Measurements from ENCODE around the gene PNMA6E. TPM values are rescaled to one million over a fixed set of nuclear protein-coding genes. Genes with fewer than 3 reads are reported as not detected.
"Not testable (repeated sequence)": the region's sequence is repeated elsewhere in the genome, so short reads cannot be mapped to it uniquely, and the experiment has no call there.

Gene PNMA6E
- total RNA-seq, 1 donor = not detected

- Histone ChIP-seq H2AFZ (ENCODE audit: low read length) (no peak overlapping the region), H3K27me3 (ENCODE audit: insufficient read depth, low read length) (peaks cover 3% of the 10 kb centered on the region), H3K9me3 (ENCODE audit: low read depth, low read length) (no peaks in the 10 kb centered on the region), H3K27ac (ENCODE audit: low read depth, low read length) (no peak overlapping the region), H3K4me2 (ENCODE audit: insufficient read depth, low read length) (no peak overlapping the region), H3K79me2 (ENCODE audit: insufficient read depth, low read length) (no peaks in the 10 kb centered on the region), H3K36me3 (ENCODE audit: insufficient read depth, low read length) (no peaks in the 10 kb centered on the region), H3K4me3 (ENCODE audit: insufficient read depth, low read length) (no peak overlapping the region), H3K4me1 (ENCODE audit: insufficient read depth, low read length) (no peaks in the 10 kb centered on the region), H4K20me1 (ENCODE audit: insufficient read depth, low read length) (no peaks in the 10 kb centered on the region)
- peak; percentile 57 for DNase-seq (ENCODE audit: insufficient read length, low spot score, missing footprints)
- no peak for TF ChIP-seq CTCF (IDR thresholded peaks at IDR 0.05; ENCODE audit: extremely low read depth, low read depth, low read length)
Measured at GRCh38 chrX:153405426-153405825, 4.3 kb upstream of the PNMA6E start.

GRCh38 chrX:153404333-153404732 lies 3.2 kb upstream of the PNMA6E start:
- not testable (repeated sequence) for H3K4me3 ChIP-seq (ENCODE audit: insufficient read depth, low read length); H2AFZ ChIP-seq (ENCODE audit: low read length); H3K27ac ChIP-seq (ENCODE audit: low read depth, low read length); H3K36me3 ChIP-seq (ENCODE audit: insufficient read depth, low read length); H4K20me1 ChIP-seq (ENCODE audit: insufficient read depth, low read length); H3K4me1 ChIP-seq (ENCODE audit: insufficient read depth, low read length); H3K4me2 ChIP-seq (ENCODE audit: insufficient read depth, low read length); H3K27me3 ChIP-seq (ENCODE audit: insufficient read depth, low read length); H3K79me2 ChIP-seq (ENCODE audit: insufficient read depth, low read length); H3K9me3 ChIP-seq (ENCODE audit: low read depth, low read length)
- peak; percentile 29 for DNase-seq (ENCODE audit: insufficient read length, low spot score, missing footprints)

DNA sequence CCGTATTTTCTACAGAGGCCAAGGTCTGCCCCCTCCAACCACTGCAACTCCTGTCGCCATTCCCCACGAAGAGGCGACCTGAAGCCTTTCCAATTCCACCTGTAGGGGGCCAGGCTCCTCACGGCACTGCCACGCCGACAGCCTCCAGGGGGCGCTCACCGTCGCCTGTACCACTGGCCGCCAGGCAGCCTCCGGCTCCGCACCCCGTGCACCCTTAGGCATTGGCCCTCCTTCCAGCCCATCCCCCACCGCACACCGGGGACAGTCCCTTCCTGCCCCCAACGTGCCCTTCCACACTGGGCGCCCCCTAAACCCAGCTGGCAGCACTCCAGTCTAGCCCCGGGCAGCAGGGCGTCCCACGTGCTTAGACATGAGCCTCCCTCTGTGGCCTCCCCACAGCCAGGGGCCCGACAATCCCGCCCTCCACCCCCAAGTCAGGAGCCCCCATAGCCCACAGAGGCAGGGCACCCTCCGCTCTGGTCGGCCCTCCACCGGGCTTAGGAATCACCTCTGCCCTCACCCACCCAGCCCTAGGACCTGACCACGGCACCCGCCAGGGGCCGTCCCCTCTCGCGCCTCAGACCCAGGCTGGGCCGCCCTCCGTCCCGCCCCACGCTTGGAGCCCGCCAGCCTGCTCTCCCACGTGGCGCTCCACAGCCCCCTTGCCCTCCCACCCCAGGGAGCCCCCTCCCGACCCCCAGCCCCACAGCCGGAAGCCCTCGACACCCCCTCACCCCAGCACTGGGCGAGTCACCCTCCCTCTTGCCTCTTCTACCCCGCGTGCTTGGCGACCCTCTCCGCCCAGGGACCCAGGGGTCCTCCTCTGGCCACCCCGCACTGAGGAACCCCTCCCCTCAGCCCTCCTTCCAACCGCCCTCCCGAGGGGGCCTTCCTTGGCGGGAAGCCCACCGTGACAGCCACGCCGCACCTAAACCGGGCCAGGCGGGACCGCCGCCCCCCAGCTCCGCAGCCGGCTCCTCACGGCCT lies 711 bp downstream of the PNMA6E start:
- no peaks in the 10 kb centered on the region for H4K20me1 ChIP-seq (ENCODE audit: insufficient read depth, low read length)
- H3K9me3 ChIP-seq (ENCODE audit: low read depth, low read length) = no peaks in the 10 kb centered on the region
- H3K36me3 ChIP-seq (ENCODE audit: insufficient read depth, low read length) = no peaks in the 10 kb centered on the region
- H3K4me3 ChIP-seq (ENCODE audit: insufficient read depth, low read length) = no peak overlapping the region
- peak; percentile 52 for TF ChIP-seq CTCF (IDR thresholded peaks at IDR 0.05; ENCODE audit: extremely low read depth, low read depth, low read length)
- no peaks in the 10 kb centered on the region for H3K4me1 ChIP-seq (ENCODE audit: insufficient read depth, low read length)
- no peaks in the 10 kb centered on the region for H3K79me2 ChIP-seq (ENCODE audit: insufficient read depth, low read length)
- no peak overlapping the region for H3K4me2 ChIP-seq (ENCODE audit: insufficient read depth, low read length)
- H2AFZ ChIP-seq (ENCODE audit: low read length) = no peak overlapping the region
- H3K27ac ChIP-seq (ENCODE audit: low read depth, low read length) = no peak overlapping the region
- peak; percentile 94 for DNase-seq (ENCODE audit: insufficient read length, low spot score, missing footprints)
- no peaks in the 10 kb centered on the region for H3K27me3 ChIP-seq (ENCODE audit: insufficient read depth, low read length)

DNA sequence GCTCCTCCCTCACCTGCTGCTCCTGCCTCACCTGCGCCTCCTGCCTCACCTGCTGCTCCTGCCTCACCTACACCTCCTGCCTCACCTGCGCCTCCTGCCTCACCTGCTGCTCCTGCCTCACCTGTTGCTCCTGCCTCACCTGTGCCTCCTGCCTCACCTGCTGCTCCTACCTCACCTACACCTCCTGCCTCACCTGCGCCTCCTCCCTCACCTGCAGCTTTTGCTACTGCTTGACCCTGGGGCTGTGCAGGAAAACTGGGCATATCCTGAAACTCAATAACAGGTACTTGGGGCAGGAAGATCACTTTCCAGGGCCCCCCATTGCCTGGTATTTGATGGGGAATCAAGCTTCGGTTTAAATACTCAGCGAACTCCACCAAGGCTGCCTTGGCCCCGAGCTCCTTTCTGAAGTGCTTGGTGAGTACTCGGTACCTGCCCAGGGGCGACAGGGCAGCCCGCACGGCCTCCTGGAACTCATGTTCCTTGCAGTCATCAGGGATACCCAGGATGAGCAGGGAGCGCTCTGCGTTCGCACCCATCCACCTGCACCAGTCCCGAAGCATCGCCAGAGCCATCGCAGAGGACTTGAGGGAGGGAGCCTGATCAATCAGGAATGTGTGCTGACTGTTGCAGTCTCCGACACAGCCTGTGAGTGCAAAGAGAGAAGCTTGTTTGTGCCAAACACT lies 2.7 kb downstream of the PNMA6E start:
- Histone ChIP-seq H3K27ac (ENCODE audit: low read depth, low read length) (no peak overlapping the region), H3K4me1 (ENCODE audit: insufficient read depth, low read length) (no peaks in the 10 kb centered on the region), H3K4me2 (ENCODE audit: insufficient read depth, low read length) (no peak overlapping the region), H3K36me3 (ENCODE audit: insufficient read depth, low read length) (no peaks in the 10 kb centered on the region), H4K20me1 (ENCODE audit: insufficient read depth, low read length) (no peaks in the 10 kb centered on the region), H2AFZ (ENCODE audit: low read length) (no peak overlapping the region), H3K9me3 (ENCODE audit: low read depth, low read length) (no peaks in the 10 kb centered on the region), H3K27me3 (ENCODE audit: insufficient read depth, low read length) (no peaks in the 10 kb centered on the region), H3K79me2 (ENCODE audit: insufficient read depth, low read length) (no peaks in the 10 kb centered on the region), H3K4me3 (ENCODE audit: insufficient read depth, low read length) (no peak overlapping the region)
- no peak for TF ChIP-seq CTCF (IDR thresholded peaks at IDR 0.05; ENCODE audit: extremely low read depth, low read depth, low read length)
- peak; percentile 84 for DNase-seq (ENCODE audit: insufficient read length, low spot score, missing footprints)
